ENCODE data around the gene PCNX1. TPM values are rescaled to one million over a fixed set of nuclear protein-coding genes. Genes with fewer than 3 reads are reported as not detected.

PCNX1 gene
- total RNA-seq, 4 donors from 2014 or later: 47.1 to 73.6 (median 66.2) TPM

- WGBS, 2 donors (ENCODE audit: low coverage in 1 of 2): 64 to 66% methylated on average over 3 to 5 of the region's 5 CpGs
- ATAC-seq: no peak
- Histone ChIP-seq H3K4me1 (no peaks in the 10 kb centered on the region), H3K4me3 (no peak overlapping the region), H3K36me3 (peaks cover 0 to 21% of the 10 kb centered on the region in 2 donors), H3K9me3 (no peaks in the 10 kb centered on the region), H3K27ac (no peak overlapping the region), H3K27me3 (no peaks in the 10 kb centered on the region)
- TF ChIP-seq POLR2AphosphoS5 (IDR thresholded peaks at IDR 0.05): no peak
- no peak for TF ChIP-seq EP300 (IDR thresholded peaks at IDR 0.05)
- no peak for TF ChIP-seq CTCF (IDR thresholded peaks at IDR 0.05)
- TF ChIP-seq POLR2A (IDR thresholded peaks at IDR 0.05): no peak
These were observed 94.5 kb downstream of the PCNX1 start for GRCh38 chr14:71001742-71002141.

GRCh38 chr14:71003156-71003555 lies 95.9 kb downstream of the PCNX1 start:
- peaks cover 0 to 21% of the 10 kb centered on the region in 2 donors for H3K36me3 ChIP-seq
- H3K4me1 ChIP-seq: no peaks in the 10 kb centered on the region
- WGBS, 2 donors (ENCODE audit: low coverage in 1 of 2): 86 to 92% methylated on average over 9 to 12 of the region's 13 CpGs
- H3K27me3 ChIP-seq: no peaks in the 10 kb centered on the region
- no peak for ATAC-seq
- TF ChIP-seq EP300 (IDR thresholded peaks at IDR 0.05) (no peak), POLR2A (IDR thresholded peaks at IDR 0.05) (no peak), CTCF (IDR thresholded peaks at IDR 0.05) (no peak), POLR2AphosphoS5 (IDR thresholded peaks at IDR 0.05) (no peak)
- H3K9me3 ChIP-seq: no peaks in the 10 kb centered on the region
- H3K4me3 ChIP-seq: no peak overlapping the region
- H3K27ac ChIP-seq: no peak overlapping the region

- Histone ChIP-seq H3K36me3 (peaks cover 0 to 21% of the 10 kb centered on the region in 2 donors), H3K27me3 (no peaks in the 10 kb centered on the region), H3K4me3 (no peak overlapping the region), H3K4me1 (no peaks in the 10 kb centered on the region), H3K27ac (no peak overlapping the region), H3K9me3 (no peaks in the 10 kb centered on the region)
- no peak for TF ChIP-seq POLR2A (IDR thresholded peaks at IDR 0.05)
- no peak for TF ChIP-seq POLR2AphosphoS5 (IDR thresholded peaks at IDR 0.05)
- no peak for TF ChIP-seq EP300 (IDR thresholded peaks at IDR 0.05)
- TF ChIP-seq CTCF (IDR thresholded peaks at IDR 0.05): no peak
- WGBS, 2 donors (ENCODE audit: low coverage in 1 of 2): 83 to 100% methylated on average over 1 to 2 of the region's 2 CpGs
- ATAC-seq: no peak
These were observed 97.2 kb downstream of the PCNX1 start for GRCh38 chr14:71004481-71004880.

GRCh38 chr14:71005076-71005475 lies 97.8 kb downstream of the PCNX1 start:
- peaks cover 0 to 21% of the 10 kb centered on the region in 2 donors for H3K36me3 ChIP-seq
- H3K9me3 ChIP-seq: no peaks in the 10 kb centered on the region
- H3K27me3 ChIP-seq: no peaks in the 10 kb centered on the region
- H3K27ac ChIP-seq: no peak overlapping the region
- no peak overlapping the region for H3K4me3 ChIP-seq
- ATAC-seq: no peak
- 100% methylated on average over 4 of the region's 4 CpGs; no CpG with 5 or more reads in 1 of the 2 donors for WGBS, 2 donors (ENCODE audit: low coverage in 1 of 2)
- no peaks in the 10 kb centered on the region for H3K4me1 ChIP-seq
- TF ChIP-seq POLR2AphosphoS5 (IDR thresholded peaks at IDR 0.05) (no peak), POLR2A (IDR thresholded peaks at IDR 0.05) (no peak)

GRCh38 chr14:71006200-71006563 lies 98.9 kb downstream of the PCNX1 start:
- WGBS, 2 donors (ENCODE audit: low coverage in 1 of 2): 58 to 62% methylated on average over 2 of the region's 2 CpGs
- ATAC-seq: no peak
- Histone ChIP-seq H3K4me3 (no peak overlapping the region), H3K36me3 (peaks cover 0 to 26% of the 10 kb centered on the region in 2 donors), H3K9me3 (no peaks in the 10 kb centered on the region), H3K27me3 (no peaks in the 10 kb centered on the region), H3K27ac (no peak overlapping the region), H3K4me1 (no peaks in the 10 kb centered on the region)
- TF ChIP-seq EP300 (IDR thresholded peaks at IDR 0.05) (no peak), POLR2AphosphoS5 (IDR thresholded peaks at IDR 0.05) (no peak), POLR2A (IDR thresholded peaks at IDR 0.05) (no peak), CTCF (IDR thresholded peaks at IDR 0.05) (no peak)
